ENCODE data around the gene BHMT2. TPM values are rescaled to one million over a fixed set of nuclear protein-coding genes. Genes with fewer than 3 reads are reported as not detected.

BHMT2 gene
- total RNA-seq, 1 donor from 2014 or later = 7.9 TPM

GRCh38 chr5:79135790-79136553 lies 66.4 kb downstream of the BHMT2 start:
- Histone ChIP-seq H3K4me1 (peaks cover 13% of the 10 kb centered on the region), H3K36me3 (no peaks in the 10 kb centered on the region), H3K9me3 (replicated peaks) (peaks cover 10% of the 10 kb centered on the region), H3K27ac (replicated peaks) (no peak overlapping the region), H3K4me3 (no peak overlapping the region), H3K27me3 (ENCODE audit: low read depth) (no peaks in the 10 kb centered on the region)
- intact Hi-C loops (cut with micrococcal nuclease) = loop anchor here (10.0 kb wide), 2 partner anchors 329 to 399 kb away; no protein-coding TSS in a partner anchor
- TF ChIP-seq CTCF (IDR thresholded peaks at IDR 0.05; ENCODE audit: borderline replicate concordance) = no peak
- no peak for DNase-seq

DNA sequence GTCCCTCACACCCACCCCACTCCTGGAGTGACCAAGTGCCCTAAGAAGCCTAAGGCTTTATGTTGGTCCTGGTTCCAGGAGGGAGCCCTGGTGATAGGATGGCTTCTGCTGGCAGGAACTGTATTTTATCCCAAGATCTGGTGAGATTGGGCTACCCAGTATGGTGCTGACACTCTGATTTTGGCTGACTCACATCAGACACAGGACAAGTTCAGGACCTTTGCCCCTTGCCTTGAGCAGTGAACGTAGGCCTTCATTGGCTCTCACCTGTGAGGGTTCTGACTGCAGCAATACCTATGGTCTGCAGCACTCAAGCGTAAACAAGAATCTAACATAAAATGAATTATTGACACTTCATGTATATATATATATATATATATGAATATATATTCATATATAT lies 67.1 kb downstream of the BHMT2 start:
- Histone ChIP-seq H3K36me3 (no peaks in the 10 kb centered on the region), H3K27me3 (ENCODE audit: low read depth) (no peaks in the 10 kb centered on the region), H3K27ac (replicated peaks) (no peak overlapping the region), H3K4me1 (peaks cover 13% of the 10 kb centered on the region), H3K4me3 (no peak overlapping the region), H3K9me3 (replicated peaks) (peaks cover 15% of the 10 kb centered on the region)
- DNase-seq = no peak
- no peak for TF ChIP-seq CTCF (IDR thresholded peaks at IDR 0.05; ENCODE audit: borderline replicate concordance)
- intact Hi-C loops (cut with micrococcal nuclease) = loop anchor here (10.0 kb wide), 2 partner anchors 328 to 398 kb away; no protein-coding TSS in a partner anchor

Other genes starting within 250 kb of the BHMT2 start
- 14.3 TPM for gene ARSB, start 84.5 kb upstream of the BHMT2 start, total RNA-seq
- 2.4 TPM for gene DMGDH, start 93 bp upstream of the BHMT2 start, total RNA-seq
- not detected for gene BHMT, start 42.0 kb downstream of the BHMT2 start, total RNA-seq
- 11.8 TPM for gene JMY, start 166.4 kb downstream of the BHMT2 start, total RNA-seq